AG10803 (cell line): ENCODE results near the gene KDM3A.

ENCODE experiments used
- DNase-seq: peaks from one replicate; pipeline ENCODE4 v3.0.0; 2010; ENCODE audit warnings: low read depth
- H3K4me3 ChIP-seq: 2 replicates; pipeline ENCODE4 v1.5.1; 2011; ENCODE audit warnings: mild to moderate bottlenecking, low read length, control low read depth
- CTCF ChIP-seq: conservative IDR thresholded peaks from 2 replicates; pipeline ENCODE4 v1.5.1; 2011; ENCODE audit warnings: mild to moderate bottlenecking, low read length, control low read depth, inconsistent platforms

KDM3A gene

GRCh38 chr2:86440631-86441391 is at the start of gene KDM3A:
Gene KDM3A, plus strand, starts transcription at chr2:86441371. Its CDS starts 677 bp downstream, at chr2:86442048.
- peak; percentile 100 for DNase-seq
- TF ChIP-seq CTCF = no peak

GRCh38 chr2:86392873-86393518 is 48.2 kb upstream of the KDM3A start:
- H3K4me3 ChIP-seq = no peak overlapping the region
- DNase-seq = no peak
- no peak for TF ChIP-seq CTCF

More at GRCh38 chr2:86440631-86441391, at the start of gene KDM3A:
- peak within 1 kb of the TSS; percentile 87 for H3K4me3 ChIP-seq

DNA sequence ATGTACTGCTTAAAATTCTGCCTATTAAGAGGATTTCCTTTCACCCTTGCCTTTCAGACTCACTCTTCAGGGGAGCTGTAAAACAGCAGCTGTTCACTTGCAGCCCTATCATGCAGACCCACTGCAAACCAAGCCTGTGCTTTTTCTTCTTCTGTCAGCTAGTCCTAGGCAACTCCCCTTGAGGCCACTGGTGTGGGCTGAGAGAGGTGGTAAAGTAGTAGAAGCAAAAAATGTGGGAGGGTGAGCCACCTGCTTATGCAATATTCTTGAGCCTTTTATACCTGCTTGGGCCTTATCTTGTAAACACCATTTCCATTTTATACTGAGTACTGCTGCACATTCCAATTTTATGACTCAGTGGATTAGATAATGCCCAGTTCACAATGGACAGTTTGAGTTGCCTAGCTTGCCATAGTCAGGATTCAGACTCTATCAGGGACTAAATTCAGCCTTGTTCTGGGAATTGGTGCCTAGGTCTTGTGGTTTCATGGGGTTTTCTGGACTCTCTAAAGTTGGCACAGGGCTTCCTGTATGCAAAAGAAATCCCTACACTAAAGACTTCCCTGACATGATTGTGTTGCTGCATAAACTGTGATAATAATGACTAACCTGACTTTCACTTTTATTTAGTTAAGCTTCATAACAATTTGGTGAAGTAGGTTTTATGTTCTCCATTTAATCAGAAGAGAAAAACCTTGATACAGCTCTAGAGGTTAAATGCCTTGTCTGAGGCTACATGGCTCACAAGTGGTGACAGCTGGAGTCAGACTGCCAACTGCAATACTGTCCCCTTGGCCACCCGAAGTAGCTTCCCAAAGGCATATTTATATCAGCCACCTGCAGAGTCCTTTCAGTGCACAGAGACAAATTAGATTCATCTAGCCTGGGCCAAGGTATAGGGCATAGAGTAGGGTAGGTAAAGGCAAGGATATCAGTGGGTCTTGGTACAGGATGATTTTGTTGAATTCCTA is 47.4 kb upstream of the KDM3A start:
- no peak for DNase-seq
- no peak for TF ChIP-seq CTCF
- no peak overlapping the region for H3K4me3 ChIP-seq

- peak; percentile 9 for DNase-seq
- peak; percentile 35; the same call in 1 of the 2 replicates for TF ChIP-seq CTCF
- no peak overlapping the region for H3K4me3 ChIP-seq
Observed at GRCh38 chr2:86396291-86396785, 44.8 kb upstream of the KDM3A start.

DNA sequence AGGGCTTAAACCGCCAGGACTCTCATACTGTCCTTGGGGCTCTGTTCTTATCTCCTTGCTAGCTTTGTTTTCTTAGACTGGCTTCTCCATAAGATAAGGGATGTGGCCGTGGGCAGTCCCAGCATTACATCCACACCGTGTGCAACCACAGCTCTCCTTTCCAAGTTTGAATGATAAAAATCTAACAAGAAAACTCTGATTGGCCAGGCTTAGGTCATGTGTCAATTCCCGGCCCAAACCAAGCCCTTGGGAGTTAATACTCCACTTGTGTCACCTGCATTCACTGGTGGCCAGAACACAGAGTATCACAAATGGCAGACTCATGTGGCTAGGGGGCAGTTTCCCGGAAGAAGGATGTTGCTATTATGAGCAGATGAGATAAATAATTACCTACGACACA is 43.2 kb upstream of the KDM3A start:
- H3K4me3 ChIP-seq = no peak overlapping the region
- no peak for DNase-seq
- no peak for TF ChIP-seq CTCF

DNA sequence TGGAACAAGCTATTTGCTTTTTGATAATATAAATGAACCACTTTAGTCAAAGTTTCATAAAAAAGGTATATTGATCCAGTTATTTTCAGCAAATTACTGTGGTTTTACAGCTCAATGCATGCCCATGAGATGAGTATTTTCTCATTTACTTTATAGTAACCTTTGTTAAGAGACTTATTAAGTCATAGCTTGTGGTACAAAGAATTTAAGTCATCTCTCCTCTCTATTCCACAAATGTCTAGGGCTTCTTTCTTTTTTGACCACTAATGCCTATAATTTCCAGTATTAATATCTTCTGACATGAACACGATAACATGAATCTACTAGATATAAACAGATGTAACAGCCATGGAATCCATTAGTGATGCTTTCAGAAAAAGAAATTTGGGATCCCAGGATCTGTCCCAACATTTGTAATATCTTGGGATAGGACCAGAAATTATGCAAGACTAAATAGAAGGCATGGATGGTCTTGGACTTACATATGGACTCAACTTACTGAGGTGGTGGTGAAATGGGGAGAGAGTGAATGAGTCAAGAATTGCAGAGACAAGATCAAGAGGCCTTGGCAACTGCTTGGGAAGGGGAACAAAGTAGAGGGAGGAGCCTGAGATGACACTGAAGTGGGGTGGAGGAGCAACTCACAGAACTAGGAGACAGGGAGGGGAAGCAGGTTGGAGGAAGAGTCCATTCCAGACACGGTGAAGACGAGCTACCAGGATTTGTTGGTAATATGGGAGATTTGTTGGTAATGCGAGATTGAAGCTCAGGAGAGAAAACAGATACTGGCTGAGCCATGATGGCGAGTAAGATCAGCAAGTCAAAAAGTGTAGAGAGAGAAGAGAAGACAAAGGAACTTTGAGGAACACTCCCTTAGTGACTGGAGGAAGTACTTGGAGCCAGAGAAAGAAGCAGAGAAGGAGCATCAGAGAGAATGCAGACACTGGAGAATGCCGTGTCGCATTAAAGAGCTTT is 42.4 kb upstream of the KDM3A start:
- TF ChIP-seq CTCF = no peak

More for the DNA sequence above, 42.4 kb upstream of the KDM3A start:
- no peak overlapping the region for H3K4me3 ChIP-seq
- DNase-seq = no peak
